ENCODE results near the gene SENP7. TPM values are rescaled to one million over a fixed set of nuclear protein-coding genes. Genes with fewer than 3 reads are reported as not detected.

Gene SENP7
- total RNA-seq, 2 donors from 2014 or later = 18.9 to 34.4 TPM

- peaks cover 25 to 47% of the 10 kb centered on the region in 2 donors for H3K36me3 Mint-ChIP-seq
- no peak for ATAC-seq
- H3K9me3 Mint-ChIP-seq = peaks cover 12 to 32% of the 10 kb centered on the region in 2 donors
- DNase-seq (ENCODE audit: low spot score in 2 of 2) = no peak
- no peak overlapping the region for H3K27ac Mint-ChIP-seq
Measured at GRCh38 chr3:101391413-101391950, 121.5 kb downstream of the SENP7 start.

- peaks cover 14 to 34% of the 10 kb centered on the region in 2 donors for H3K36me3 Mint-ChIP-seq
- DNase-seq (ENCODE audit: low spot score in 2 of 2) (no peak), ATAC-seq (no peak)
- peaks cover 5 to 21% of the 10 kb centered on the region in 2 donors for H3K9me3 Mint-ChIP-seq
- H3K27ac Mint-ChIP-seq = no peak overlapping the region
Measured at GRCh38 chr3:101388706-101389105, 124.3 kb downstream of the SENP7 start.

GRCh38 chr3:101387351-101387750, 125.7 kb downstream of the SENP7 start:
- ATAC-seq = no peak
- Mint-ChIP-seq H3K9me3 (peaks cover 5 to 13% of the 10 kb centered on the region in 2 donors), H3K36me3 (peaks cover 9 to 26% of the 10 kb centered on the region in 2 donors), H3K27ac (peak overlapping the region in 1 of 2 donors; percentile 15)
- DNase-seq (ENCODE audit: low spot score in 2 of 2) = no peak

- peaks cover 3 to 9% of the 10 kb centered on the region in 2 donors for H3K9me3 Mint-ChIP-seq
- DNase-seq (ENCODE audit: low spot score in 2 of 2) (no peak), ATAC-seq (no peak)
- no peak overlapping the region for H3K27ac Mint-ChIP-seq
- peaks cover 5 to 17% of the 10 kb centered on the region in 2 donors for H3K36me3 Mint-ChIP-seq
Measured at GRCh38 chr3:101384426-101384825, 128.6 kb downstream of the SENP7 start.

GRCh38 chr3:101383656-101384055, 129.4 kb downstream of the SENP7 start:
- Mint-ChIP-seq H3K27ac (no peak overlapping the region), H3K36me3 (peaks cover 0 to 9% of the 10 kb centered on the region in 2 donors), H3K9me3 (peaks cover 0 to 5% of the 10 kb centered on the region in 2 donors)
- ATAC-seq (no peak), DNase-seq (ENCODE audit: low spot score in 2 of 2) (no peak)

- H3K36me3 Mint-ChIP-seq = peaks cover 0 to 9% of the 10 kb centered on the region in 2 donors
- peaks cover 0 to 6% of the 10 kb centered on the region in 2 donors for H3K9me3 Mint-ChIP-seq
- H3K27ac Mint-ChIP-seq = no peak overlapping the region
- no peak for DNase-seq (ENCODE audit: low spot score in 2 of 2)
- ATAC-seq = no peak
Measured at GRCh38 chr3:101383156-101383575, 129.8 kb downstream of the SENP7 start.

GRCh38 chr3:101381809-101382208, 131.2 kb downstream of the SENP7 start:
- H3K27ac Mint-ChIP-seq = no peak overlapping the region
- peaks cover 0 to 5% of the 10 kb centered on the region in 2 donors for H3K9me3 Mint-ChIP-seq
- peaks cover 0 to 14% of the 10 kb centered on the region in 2 donors for H3K36me3 Mint-ChIP-seq
- ATAC-seq (peak; percentile 21 to 37), DNase-seq (ENCODE audit: low spot score in 2 of 2) (no peak)

GRCh38 chr3:101379658-101380376, 133.2 kb downstream of the SENP7 start:
- ATAC-seq (peak; percentile 89 to 94), DNase-seq (ENCODE audit: low spot score in 2 of 2) (no peak)
- H3K9me3 Mint-ChIP-seq = peaks cover 0 to 5% of the 10 kb centered on the region in 2 donors
- peaks cover 0 to 14% of the 10 kb centered on the region in 2 donors for H3K36me3 Mint-ChIP-seq
- no peak overlapping the region for H3K27ac Mint-ChIP-seq

GRCh38 chr3:101377796-101378195, 135.2 kb downstream of the SENP7 start:
- Mint-ChIP-seq H3K27ac (no peak overlapping the region), H3K9me3 (peaks cover 0 to 5% of the 10 kb centered on the region in 2 donors), H3K36me3 (peaks cover 0 to 14% of the 10 kb centered on the region in 2 donors)
- no peak for DNase-seq (ENCODE audit: low spot score in 2 of 2)
- no peak for ATAC-seq

GRCh38 chr3:101377209-101377608, 135.8 kb downstream of the SENP7 start:
- H3K9me3 Mint-ChIP-seq = peaks cover 0 to 5% of the 10 kb centered on the region in 2 donors
- H3K27ac Mint-ChIP-seq = no peak overlapping the region
- DNase-seq (ENCODE audit: low spot score in 2 of 2) = no peak
- no peak for ATAC-seq
- peaks cover 0 to 14% of the 10 kb centered on the region in 2 donors for H3K36me3 Mint-ChIP-seq

GRCh38 chr3:101375586-101375985, 137.4 kb downstream of the SENP7 start:
- ATAC-seq (no peak), DNase-seq (ENCODE audit: low spot score in 2 of 2) (no peak)
- H3K36me3 Mint-ChIP-seq = peaks cover 0 to 14% of the 10 kb centered on the region in 2 donors
- peaks cover 0 to 5% of the 10 kb centered on the region in 2 donors for H3K9me3 Mint-ChIP-seq
- H3K27ac Mint-ChIP-seq = no peak overlapping the region

- no peak for DNase-seq (ENCODE audit: low spot score in 2 of 2)
- Mint-ChIP-seq H3K36me3 (peaks cover 8 to 23% of the 10 kb centered on the region in 2 donors), H3K27ac (no peak overlapping the region), H3K9me3 (peaks cover 4 to 8% of the 10 kb centered on the region in 2 donors)
- ATAC-seq = no peak
Measured at GRCh38 chr3:101362406-101362805, 150.6 kb downstream of the SENP7 start.

- DNase-seq (ENCODE audit: low spot score in 2 of 2) (no peak), ATAC-seq (no peak)
- Mint-ChIP-seq H3K9me3 (no peaks in the 10 kb centered on the region), H3K27ac (no peak overlapping the region), H3K36me3 (peaks cover 0 to 4% of the 10 kb centered on the region in 2 donors)
Measured at GRCh38 chr3:101351829-101352228, 161.2 kb downstream of the SENP7 start.

- no peaks in the 10 kb centered on the region for H3K9me3 Mint-ChIP-seq
- ATAC-seq (no peak), DNase-seq (ENCODE audit: low spot score in 2 of 2) (no peak)
- H3K36me3 Mint-ChIP-seq = peaks cover 0 to 5% of the 10 kb centered on the region in 2 donors
- H3K27ac Mint-ChIP-seq = no peak overlapping the region
Measured at GRCh38 chr3:101340591-101340990, 172.4 kb downstream of the SENP7 start.

GRCh38 chr3:101333883-101334282, 179.1 kb downstream of the SENP7 start:
- H3K9me3 Mint-ChIP-seq = no peaks in the 10 kb centered on the region
- H3K36me3 Mint-ChIP-seq = peaks cover 0 to 4% of the 10 kb centered on the region in 2 donors
- ATAC-seq (no peak), DNase-seq (ENCODE audit: low spot score in 2 of 2) (no peak)
- no peak overlapping the region for H3K27ac Mint-ChIP-seq

- DNase-seq (ENCODE audit: low spot score in 2 of 2) = no peak
- H3K36me3 Mint-ChIP-seq = peaks cover 7% of the 10 kb centered on the region in 2 donors
- no peaks in the 10 kb centered on the region for H3K9me3 Mint-ChIP-seq
- ATAC-seq = no peak
- no peak overlapping the region for H3K27ac Mint-ChIP-seq
Measured at GRCh38 chr3:101329016-101329673, 183.9 kb downstream of the SENP7 start.

- Mint-ChIP-seq H3K27ac (no peak overlapping the region), H3K9me3 (no peaks in the 10 kb centered on the region), H3K36me3 (peaks cover 7% of the 10 kb centered on the region in 2 donors)
- DNase-seq (ENCODE audit: low spot score in 2 of 2) (no peak), ATAC-seq (no peak)
Measured at GRCh38 chr3:101325393-101326134, 187.4 kb downstream of the SENP7 start.
